NB4 (cell line): Measurements from ENCODE around the gene C4orf33.

ENCODE experiments used
- CTCF ChIP-seq: IDR thresholded peaks from one replicate; pipeline ENCODE4 v1.5.1; 2012; ENCODE audit warnings: low read depth, low read length
- MAX ChIP-seq: IDR thresholded peaks from 2 replicates; pipeline ENCODE4 v1.6.1; 2011; ENCODE audit warnings: low read depth, low read length
- MYC ChIP-seq: IDR thresholded peaks from 2 replicates; pipeline ENCODE4 v1.6.1; 2011; ENCODE audit warnings: low read depth, low read length
- POLR2A ChIP-seq: IDR thresholded peaks from 2 replicates; pipeline ENCODE4 v1.6.1; 2011; ENCODE audit warnings: mild to moderate bottlenecking; ENCODE audit not compliant: insufficient read length; ENCODE audit errors: extremely low read depth

GRCh38 chr4:129092631-129093190 lies 3.2 kb upstream of the C4orf33 start:
- TF ChIP-seq CTCF (no peak), POLR2A (no peak), MAX (no peak), MYC (no peak)
